Activated CD4-positive, alpha-beta T cell treated with anti-CD3 and anti-CD28 coated beads, Interleukin-2, amount 10 ng/mL, durations not matched to agents 24 days and 14 days (primary cell): ENCODE data around the gene PLEKHA5. TPM values are rescaled to one million over a fixed set of nuclear protein-coding genes. Genes with fewer than 3 reads are reported as not detected.

Source experiments
- DNase-seq: peaks from one replicate; pipeline ENCODE4 v3.0.0; 2022
- H3K27ac Mint-ChIP-seq: one replicate; pipeline ENCODE4 v1.8.0; 2022; ENCODE audit warnings: mild to moderate bottlenecking, mixed read lengths
- H3K27me3 Mint-ChIP-seq: one replicate; pipeline ENCODE4 v1.8.0; 2022; ENCODE audit warnings: mixed read lengths
- H3K36me3 Mint-ChIP-seq: one replicate; pipeline ENCODE4 v1.8.0; 2022; ENCODE audit warnings: low read depth, mild to moderate bottlenecking, mixed read lengths
- H3K4me1 Mint-ChIP-seq: one replicate; pipeline ENCODE4 v1.8.0; 2021; ENCODE audit warnings: mixed read lengths
- H3K4me3 Mint-ChIP-seq: one replicate; pipeline ENCODE4 v1.8.0; 2022; ENCODE audit warnings: mild to moderate bottlenecking, moderate library complexity, mixed read lengths
- H3K9me3 Mint-ChIP-seq: one replicate; pipeline ENCODE4 v1.8.0; 2021; ENCODE audit warnings: mixed read lengths
- intact Hi-C: fragments of 100-400 bp; cut with micrococcal nuclease; formaldehyde crosslinking; loops from one replicate; pipeline ENCODE4 v1.15.1; 2023
- total RNA-seq: library from RNA; stranded (reverse); gene quantifications from 2 replicates; pipeline ENCODE4 v1.2.3, GENCODE V29; 2022

Gene PLEKHA5
- total RNA-seq, 1 donor from 2014 or later: 2.3 TPM

DNA sequence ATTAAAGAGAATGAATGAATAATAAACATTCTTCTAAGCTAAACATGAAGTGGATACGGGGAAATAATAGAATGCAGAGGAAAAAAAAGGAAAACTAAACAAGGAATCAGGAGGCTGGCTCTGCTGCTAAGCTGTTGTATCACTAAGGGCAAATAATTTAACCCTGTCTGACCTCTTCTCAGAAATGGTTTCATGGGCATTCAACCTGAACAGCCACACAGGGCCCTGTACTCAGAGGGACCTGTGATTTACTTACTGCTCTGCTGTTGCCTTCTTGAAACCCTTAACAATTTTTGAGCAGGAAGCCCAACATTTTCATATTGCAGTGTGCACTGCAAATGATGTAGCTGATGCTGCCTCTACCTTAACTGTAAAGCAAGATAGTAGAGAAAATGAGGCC lies 14.2 kb upstream of the PLEKHA5 start:
- H3K27ac Mint-ChIP-seq: no peak overlapping the region
- peaks cover 5% of the 10 kb centered on the region for H3K27me3 Mint-ChIP-seq
- H3K36me3 Mint-ChIP-seq: no peaks in the 10 kb centered on the region
- no peak overlapping the region for H3K4me3 Mint-ChIP-seq
- intact Hi-C loops: no loop called here
- DNase-seq: no peak
- H3K4me1 Mint-ChIP-seq: no peaks in the 10 kb centered on the region
- no peaks in the 10 kb centered on the region for H3K9me3 Mint-ChIP-seq

DNA sequence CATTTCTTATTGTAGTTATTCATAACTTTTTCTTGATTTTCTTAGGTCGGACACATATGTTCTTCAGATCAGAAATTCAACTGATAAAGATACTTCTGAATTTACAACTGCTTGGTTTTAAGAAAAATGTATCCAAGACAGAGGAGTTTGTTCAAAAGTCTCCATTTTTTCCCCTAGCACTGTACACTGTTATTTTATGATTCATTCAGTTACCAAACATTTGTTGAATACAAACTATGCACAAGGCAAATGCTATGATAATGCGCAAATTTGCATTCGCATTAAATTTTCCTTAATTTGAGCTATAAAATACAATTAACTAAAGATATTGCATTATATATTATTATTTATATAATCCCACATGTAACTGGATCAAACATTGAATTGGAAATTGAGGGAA lies 10.1 kb upstream of the PLEKHA5 start:
- Mint-ChIP-seq H3K9me3 (no peaks in the 10 kb centered on the region), H3K27me3 (peaks cover 4% of the 10 kb centered on the region), H3K4me1 (no peaks in the 10 kb centered on the region), H3K4me3 (no peak overlapping the region), H3K27ac (no peak overlapping the region), H3K36me3 (no peaks in the 10 kb centered on the region)
- intact Hi-C loops: no loop called here
- DNase-seq: no peak

GRCh38 chr12:19120795-19121194 lies 8.7 kb upstream of the PLEKHA5 start:
- Mint-ChIP-seq H3K27me3 (peaks cover 4% of the 10 kb centered on the region), H3K36me3 (no peaks in the 10 kb centered on the region), H3K27ac (no peak overlapping the region), H3K9me3 (no peaks in the 10 kb centered on the region), H3K4me3 (no peak overlapping the region), H3K4me1 (peaks cover 4% of the 10 kb centered on the region)
- intact Hi-C loops: no loop called here
- no peak for DNase-seq

- no peak overlapping the region for H3K4me3 Mint-ChIP-seq
- no peaks in the 10 kb centered on the region for H3K9me3 Mint-ChIP-seq
- peaks cover 4% of the 10 kb centered on the region for H3K27me3 Mint-ChIP-seq
- intact Hi-C loops: no loop called here
- no peaks in the 10 kb centered on the region for H3K36me3 Mint-ChIP-seq
- peaks cover 4% of the 10 kb centered on the region for H3K4me1 Mint-ChIP-seq
- H3K27ac Mint-ChIP-seq: no peak overlapping the region
- no peak for DNase-seq
These were observed 8.0 kb upstream of the PLEKHA5 start for GRCh38 chr12:19121449-19122018.

- Mint-ChIP-seq H3K9me3 (peaks cover 7% of the 10 kb centered on the region), H3K4me1 (peaks cover 4% of the 10 kb centered on the region), H3K4me3 (no peak overlapping the region), H3K27ac (peak overlapping the region; percentile 15), H3K36me3 (no peaks in the 10 kb centered on the region), H3K27me3 (peaks cover 16% of the 10 kb centered on the region)
- intact Hi-C loops: no loop called here
- DNase-seq: no peak
These were observed 4.2 kb upstream of the PLEKHA5 start for GRCh38 chr12:19125325-19125724.

DNA sequence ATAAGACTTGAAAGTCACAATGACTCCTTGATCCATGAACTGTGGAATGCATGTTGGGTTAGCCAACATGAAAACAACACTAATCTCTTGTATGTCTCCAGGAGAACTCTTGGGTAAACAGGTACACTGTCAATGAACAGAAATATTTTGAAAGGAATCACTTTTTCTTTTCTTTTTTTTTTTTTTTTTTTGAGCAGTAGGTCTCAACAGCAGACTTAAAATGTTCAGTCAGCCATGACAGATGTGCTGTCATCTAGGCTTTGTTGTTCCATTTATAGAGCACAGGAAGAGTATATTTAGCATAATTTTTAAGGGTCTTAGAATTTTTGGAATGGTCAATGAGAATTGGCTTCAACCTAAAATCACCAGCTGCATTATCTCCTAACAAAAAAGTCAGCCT lies 2.3 kb upstream of the PLEKHA5 start:
- H3K27me3 Mint-ChIP-seq: peaks cover 30% of the 10 kb centered on the region
- intact Hi-C loops: no loop called here

GRCh38 chr12:19128485-19128884 lies 1.0 kb upstream of the PLEKHA5 start:
- Mint-ChIP-seq H3K9me3 (peaks cover 7% of the 10 kb centered on the region), H3K4me1 (peaks cover 12% of the 10 kb centered on the region), H3K27me3 (peaks cover 37% of the 10 kb centered on the region), H3K27ac (no peak overlapping the region), H3K36me3 (peaks cover 2% of the 10 kb centered on the region), H3K4me3 (peak overlapping the region; percentile 73)
- intact Hi-C loops: no loop called here
- DNase-seq: no peak

More for the DNA sequence above, 2.3 kb upstream of the PLEKHA5 start:
- Mint-ChIP-seq H3K36me3 (peaks cover 2% of the 10 kb centered on the region), H3K27ac (no peak overlapping the region), H3K4me1 (peaks cover 12% of the 10 kb centered on the region), H3K4me3 (no peak overlapping the region), H3K9me3 (peaks cover 7% of the 10 kb centered on the region)
- DNase-seq: no peak

DNA sequence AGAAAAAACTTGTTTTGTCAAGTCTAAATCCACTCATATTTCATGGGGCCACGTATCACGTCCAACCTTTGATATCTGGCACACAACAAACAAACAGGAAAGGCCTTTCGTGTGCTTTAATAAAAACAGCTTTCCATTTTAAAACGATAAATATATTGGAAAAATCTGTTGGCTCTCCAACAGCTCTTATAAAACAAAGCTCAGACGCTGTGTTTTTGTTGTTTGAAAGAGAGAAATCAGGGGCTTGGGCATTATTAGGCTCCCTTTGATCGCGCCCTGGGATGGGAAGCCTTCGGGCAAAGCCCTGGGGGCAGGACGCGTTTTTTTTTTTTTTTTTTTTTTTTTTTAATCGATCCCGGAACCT lies 429 bp upstream of the PLEKHA5 start:
- no peak for DNase-seq
- Mint-ChIP-seq H3K9me3 (peaks cover 7% of the 10 kb centered on the region), H3K4me1 (peaks cover 12% of the 10 kb centered on the region), H3K4me3 (peak overlapping the region; percentile 73), H3K27ac (no peak overlapping the region), H3K36me3 (peaks cover 2% of the 10 kb centered on the region), H3K27me3 (peaks cover 37% of the 10 kb centered on the region)
- intact Hi-C loops: no loop called here

DNA sequence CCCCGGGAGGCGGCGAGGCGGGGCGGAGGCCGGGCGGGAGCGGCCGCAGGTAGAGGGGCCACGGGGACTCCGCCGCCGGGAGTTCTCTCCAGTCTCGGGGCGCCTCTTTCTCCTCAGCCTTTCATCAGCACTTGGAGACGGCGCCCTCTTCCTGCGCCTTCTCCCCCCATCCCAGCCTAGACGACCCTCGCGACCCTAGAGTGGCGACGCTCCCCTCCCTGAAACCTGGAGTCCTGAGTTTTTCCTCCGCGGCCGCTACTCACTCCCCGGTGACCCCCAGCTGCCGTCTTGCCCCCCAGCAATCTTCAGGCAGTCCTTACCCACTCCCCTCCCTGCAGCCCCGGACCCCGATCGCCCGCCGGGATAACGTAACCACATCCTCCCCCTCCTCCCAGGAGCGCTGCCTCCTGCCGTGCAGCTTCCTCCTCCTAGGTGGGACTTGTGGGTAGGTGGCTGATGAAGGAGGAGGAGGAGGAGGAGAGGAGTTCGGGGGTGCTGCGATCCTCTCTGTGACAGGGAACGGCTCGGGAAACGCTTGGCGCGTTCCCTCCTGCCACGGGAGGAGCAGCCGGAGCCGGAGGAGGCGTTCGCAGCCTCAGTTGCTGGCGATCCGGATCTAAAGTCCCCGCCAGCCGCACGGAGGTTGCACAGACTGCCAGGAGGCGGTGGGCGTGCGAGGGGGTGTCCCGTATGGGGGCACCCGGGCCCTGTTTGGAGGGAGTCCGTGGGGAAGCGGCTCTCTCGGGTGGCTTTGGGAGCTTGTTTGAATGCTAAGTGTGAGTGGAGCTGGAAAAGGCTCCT lies 891 bp downstream of the PLEKHA5 start:
- peaks cover 9% of the 10 kb centered on the region for H3K4me1 Mint-ChIP-seq
- peak overlapping the region; percentile 90 for H3K4me3 Mint-ChIP-seq
- H3K36me3 Mint-ChIP-seq: peaks cover 2% of the 10 kb centered on the region
- peaks cover 7% of the 10 kb centered on the region for H3K9me3 Mint-ChIP-seq
- intact Hi-C loops: no loop called here
- peak; percentile 73 for DNase-seq
- peak overlapping the region; percentile 70 for H3K27ac Mint-ChIP-seq
- H3K27me3 Mint-ChIP-seq: peaks cover 40% of the 10 kb centered on the region

DNA sequence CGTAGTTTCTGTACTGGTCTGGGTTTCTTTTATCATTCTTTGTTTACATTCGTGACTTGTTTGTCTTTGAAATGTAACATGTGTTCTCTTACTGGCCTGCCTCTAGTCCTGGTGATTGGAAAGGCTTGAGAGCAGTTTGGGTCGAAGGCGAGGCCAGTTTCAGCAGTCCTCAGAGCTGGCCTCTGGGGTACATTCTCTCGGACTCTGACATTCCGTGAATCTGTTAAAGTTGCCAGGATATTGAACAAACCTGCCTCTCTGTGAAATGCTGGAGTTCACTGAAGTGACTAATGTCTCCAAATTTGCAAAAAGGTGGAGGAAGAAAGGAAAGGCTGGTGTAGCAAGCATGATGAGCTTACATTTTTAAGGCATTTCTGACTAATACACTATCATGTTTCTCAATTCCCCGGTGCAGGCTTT lies 1.5 kb downstream of the PLEKHA5 start:
- Mint-ChIP-seq H3K27ac (peak overlapping the region; percentile 49), H3K9me3 (peaks cover 7% of the 10 kb centered on the region)

DNA sequence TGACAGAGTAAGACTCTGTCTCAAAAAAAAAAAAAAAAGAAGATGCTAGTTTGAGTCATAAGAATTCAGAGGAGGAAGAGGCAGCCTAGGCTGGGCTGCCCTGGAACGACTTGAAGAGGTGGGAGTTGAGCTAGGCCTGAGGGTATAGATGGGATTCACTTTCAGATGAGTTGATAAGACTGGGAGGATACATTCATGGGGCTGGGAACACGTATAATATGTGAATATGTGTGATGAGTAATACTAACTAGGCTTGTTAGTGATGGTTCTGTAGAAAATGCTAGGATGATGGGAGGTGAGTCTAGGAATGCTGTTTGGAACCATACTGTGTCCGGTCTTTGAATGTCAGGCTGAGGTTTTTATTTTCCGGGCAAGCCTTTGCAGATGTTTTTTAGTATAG lies 9.0 kb downstream of the PLEKHA5 start:
- no peak for DNase-seq
- H3K9me3 Mint-ChIP-seq: no peaks in the 10 kb centered on the region
- no peaks in the 10 kb centered on the region for H3K36me3 Mint-ChIP-seq
- H3K27ac Mint-ChIP-seq: no peak overlapping the region
- H3K27me3 Mint-ChIP-seq: peaks cover 3% of the 10 kb centered on the region
- H3K4me3 Mint-ChIP-seq: no peak overlapping the region
- no peaks in the 10 kb centered on the region for H3K4me1 Mint-ChIP-seq
- intact Hi-C loops: no loop called here

More for the DNA sequence above, 1.5 kb downstream of the PLEKHA5 start:
- Mint-ChIP-seq H3K27me3 (peaks cover 40% of the 10 kb centered on the region), H3K36me3 (peaks cover 2% of the 10 kb centered on the region), H3K4me1 (peaks cover 8% of the 10 kb centered on the region), H3K4me3 (peak overlapping the region; percentile 90)
- DNase-seq: no peak
- intact Hi-C loops: no loop called here

GRCh38 chr12:19138956-19139355 lies 9.4 kb downstream of the PLEKHA5 start:
- H3K4me1 Mint-ChIP-seq: no peaks in the 10 kb centered on the region
- intact Hi-C loops: no loop called here
- no peaks in the 10 kb centered on the region for H3K9me3 Mint-ChIP-seq
- H3K27ac Mint-ChIP-seq: no peak overlapping the region
- no peak for DNase-seq
- H3K27me3 Mint-ChIP-seq: peaks cover 3% of the 10 kb centered on the region
- no peaks in the 10 kb centered on the region for H3K36me3 Mint-ChIP-seq
- no peak overlapping the region for H3K4me3 Mint-ChIP-seq

GRCh38 chr12:19139615-19140194 lies 10.2 kb downstream of the PLEKHA5 start:
- H3K36me3 Mint-ChIP-seq: no peaks in the 10 kb centered on the region
- H3K4me3 Mint-ChIP-seq: no peak overlapping the region
- no peaks in the 10 kb centered on the region for H3K4me1 Mint-ChIP-seq
- no peaks in the 10 kb centered on the region for H3K9me3 Mint-ChIP-seq
- H3K27me3 Mint-ChIP-seq: peaks cover 1% of the 10 kb centered on the region
- intact Hi-C loops: no loop called here
- no peak for DNase-seq
- H3K27ac Mint-ChIP-seq: no peak overlapping the region

- H3K4me3 Mint-ChIP-seq: no peak overlapping the region
- intact Hi-C loops: no loop called here
- H3K4me1 Mint-ChIP-seq: no peaks in the 10 kb centered on the region
- no peaks in the 10 kb centered on the region for H3K27me3 Mint-ChIP-seq
- H3K9me3 Mint-ChIP-seq: no peaks in the 10 kb centered on the region
- no peak for DNase-seq
- H3K27ac Mint-ChIP-seq: no peak overlapping the region
- no peaks in the 10 kb centered on the region for H3K36me3 Mint-ChIP-seq
These were observed 11.1 kb downstream of the PLEKHA5 start for GRCh38 chr12:19140381-19141236.
